HEK293T (cell line): Measurements from ENCODE around the gene ZNF343.

Experiments
- CTCF ChIA-PET: fragments of 350-600 bp; formaldehyde crosslinking; extraction: SDS; loops from one replicate; lab custom pipeline; 2021; ENCODE audit warnings: antibody characterized with exemption, inconsistent platforms; lab: Yijun Ruan, JAX
- POLR2A ChIA-PET: fragments of 350-600 bp; formaldehyde crosslinking; extraction: SDS; loops from one replicate; lab custom pipeline; 2020; ENCODE audit warnings: antibody characterized with exemption, inconsistent platforms; lab: Yijun Ruan, JAX
- DNase-seq: peaks from one replicate; pipeline ENCODE4 v3.0.0; 2012; ENCODE audit warnings: mixed read lengths; ENCODE audit errors: extremely low spot score
- ARNT ChIP-seq: fragments of 450-650 bp; IDR thresholded peaks from 2 replicates; pipeline ENCODE4 v1.6.1; 2017; ENCODE audit warnings: mild to moderate bottlenecking
- BHLHE40 ChIP-seq: fragments of 450-650 bp; IDR thresholded peaks from 2 replicates; pipeline ENCODE4 v1.6.1; 2016; ENCODE audit warnings: mild to moderate bottlenecking, moderate library complexity, borderline replicate concordance
- CTBP1 ChIP-seq: fragments of 450-650 bp; IDR thresholded peaks from 2 replicates; pipeline ENCODE4 v1.6.1; 2016; ENCODE audit warnings: borderline replicate concordance
- ELF4 ChIP-seq: fragments of 450-650 bp; IDR thresholded peaks from 2 replicates; pipeline ENCODE4 v1.6.1; 2017; ENCODE audit warnings: antibody characterized with exemption
- FOXA1 ChIP-seq: fragments of 450-650 bp; IDR thresholded peaks from 2 replicates; pipeline ENCODE4 v1.6.1; 2016; ENCODE audit warnings: mild to moderate bottlenecking
- FOXK2 ChIP-seq: fragments of 450-650 bp; IDR thresholded peaks from 2 replicates; pipeline ENCODE4 v1.6.1; 2016; ENCODE audit warnings: mild to moderate bottlenecking
- FOXM1 ChIP-seq: fragments of 450-650 bp; IDR thresholded peaks from 2 replicates; pipeline ENCODE4 v1.6.1; 2017; ENCODE audit warnings: mild to moderate bottlenecking, borderline replicate concordance
- HDGF ChIP-seq: fragments of 450-650 bp; IDR thresholded peaks from 2 replicates; pipeline ENCODE4 v1.6.1; 2017; ENCODE audit warnings: antibody characterized with exemption, borderline replicate concordance
- L3MBTL2 ChIP-seq: fragments of 450-650 bp; conservative IDR thresholded peaks from 2 replicates; pipeline ENCODE4 v1.6.1; 2016; ENCODE audit warnings: mild to moderate bottlenecking
- LEF1 ChIP-seq: fragments of 450-650 bp; IDR thresholded peaks from 2 replicates; pipeline ENCODE4 v1.6.1; 2017; ENCODE audit warnings: mild to moderate bottlenecking, borderline replicate concordance
- NFRKB ChIP-seq: fragments of 450-650 bp; IDR thresholded peaks from 2 replicates; pipeline ENCODE4 v1.6.1; 2016; ENCODE audit warnings: mild to moderate bottlenecking, moderate library complexity
- PKNOX1 ChIP-seq: fragments of 450-650 bp; IDR thresholded peaks from 2 replicates; pipeline ENCODE4 v1.6.1; 2016
- SP1 ChIP-seq: fragments of 450-650 bp; IDR thresholded peaks from 2 replicates; pipeline ENCODE4 v1.6.1; 2017
- SUZ12 ChIP-seq: fragments of 450-650 bp; IDR thresholded peaks from 2 replicates; pipeline ENCODE4 v1.6.1; 2016; ENCODE audit warnings: mild to moderate bottlenecking
- TARDBP ChIP-seq: fragments of 450-650 bp; IDR thresholded peaks from 2 replicates; pipeline ENCODE4 v1.6.1; 2016
- ZNF384 ChIP-seq: fragments of 450-650 bp; IDR thresholded peaks from 2 replicates; pipeline ENCODE4 v1.6.1; 2016

Gene ZNF343

DNA sequence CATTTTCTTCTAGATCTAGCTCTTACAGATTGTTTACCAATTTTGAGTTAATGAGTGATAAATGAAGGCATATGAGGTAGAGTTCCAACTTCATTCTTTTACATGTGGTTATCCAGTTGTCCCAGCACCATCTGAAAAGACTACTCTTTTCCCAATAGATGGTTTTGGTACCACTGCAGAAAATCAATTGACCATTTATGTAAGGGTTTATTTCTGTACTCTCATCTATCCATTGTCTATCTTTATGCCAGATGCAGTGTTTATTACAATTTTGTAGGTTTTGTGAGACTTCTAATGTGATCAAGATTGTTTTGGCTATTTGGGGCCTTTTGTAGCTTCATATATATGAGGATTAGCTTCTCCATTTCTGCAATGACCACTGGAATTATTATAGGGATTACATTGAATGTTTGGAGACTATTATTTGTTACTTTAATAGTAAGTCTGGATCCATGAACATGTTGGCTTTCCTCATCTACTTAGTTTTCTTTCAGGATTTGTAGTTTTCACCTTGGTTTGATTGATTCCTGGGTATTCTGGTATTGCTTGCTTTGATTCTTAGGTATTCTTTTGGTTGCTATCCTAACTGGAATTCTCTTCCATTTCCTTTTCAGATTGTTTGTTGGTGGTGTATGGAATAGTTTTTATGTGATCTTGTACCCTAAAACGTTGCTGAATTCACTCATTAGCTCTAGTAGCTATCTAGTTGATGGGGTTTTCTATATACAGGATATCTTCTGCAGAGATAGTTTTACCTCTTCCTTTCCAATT lies 48.5 kb downstream of the ZNF343 start:
- ChIA-PET CTCF (interaction anchor here (0.7 to 1.2 kb wide), 2 partner anchors 253 to 1684 kb away, joined by 3 read pairs; no protein-coding TSS in a partner anchor), POLR2A (interaction anchor here (0.6 to 2.4 kb wide), 2 partner anchors 9 to 838 kb away, joined by 3 to 12 read pairs; no protein-coding TSS in a partner anchor)
- DNase-seq, result no peak
- no peak for TF ChIP-seq SP1
- TF ChIP-seq ARNT, result no peak
- no peak for TF ChIP-seq PKNOX1
- TF ChIP-seq SUZ12, result no peak
- no peak for TF ChIP-seq FOXK2
- TF ChIP-seq FOXM1, result no peak
- TF ChIP-seq NFRKB, result no peak
- TF ChIP-seq LEF1, result no peak
- no peak for TF ChIP-seq CTBP1
- TF ChIP-seq FOXA1, result no peak
- TF ChIP-seq HDGF, result no peak
- TF ChIP-seq TARDBP, result no peak
- TF ChIP-seq BHLHE40, result no peak

GRCh38 chr20:2458919-2459499 lies 49.7 kb downstream of the ZNF343 start:
- TF ChIP-seq CTBP1 (no peak), PKNOX1 (no peak), ARNT (no peak), FOXA1 (no peak), BHLHE40 (no peak), L3MBTL2 (no peak), HDGF (no peak), ZNF384 (no peak), LEF1 (no peak), FOXK2 (no peak), NFRKB (no peak), SP1 (no peak)
- CTCF ChIA-PET, result interaction anchor here (1.0 kb wide), 1 partner anchor 215 kb away, joined by 3 read pairs; no protein-coding TSS in a partner anchor
- POLR2A ChIA-PET, result interaction anchor here (0.9 kb wide), 1 partner anchor 12 kb away, joined by 4 read pairs; the partner anchor contains the start of gene SNRPB
- DNase-seq, result no peak

DNA sequence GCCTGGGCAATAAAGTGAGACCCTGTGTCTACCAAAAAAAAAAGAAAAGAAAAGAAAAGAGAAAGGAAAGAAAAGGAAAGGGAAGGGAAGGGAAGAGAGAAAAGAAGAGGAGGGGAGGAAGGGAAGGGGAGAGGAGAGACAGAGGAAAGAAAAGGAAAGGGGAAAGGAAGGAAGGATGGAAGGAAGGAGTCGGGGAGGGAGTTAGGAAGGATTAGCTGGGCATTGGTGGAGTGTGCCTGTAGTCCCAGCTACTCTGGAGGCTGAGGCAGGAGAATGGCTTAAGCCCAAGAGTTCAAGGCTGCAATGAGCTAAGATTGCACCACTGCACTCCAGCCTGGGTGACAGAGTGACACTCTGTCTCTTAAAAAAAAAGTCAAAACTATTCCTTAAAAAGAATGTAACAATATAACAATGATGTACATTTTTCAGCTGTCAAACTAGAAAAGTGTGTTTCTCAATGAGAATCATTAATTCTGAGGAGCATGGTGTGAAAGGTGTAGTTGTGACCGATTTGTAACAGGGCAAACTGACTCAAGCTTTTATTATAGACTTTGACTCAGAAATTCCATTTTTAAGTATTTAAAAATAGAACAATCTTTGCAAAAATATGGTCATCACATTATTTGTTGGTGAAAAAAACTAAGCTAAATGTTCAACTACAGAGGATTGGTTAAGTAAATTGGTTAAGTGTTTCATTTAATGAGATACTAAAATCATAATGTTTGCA lies 52.8 kb downstream of the ZNF343 start:
- TF ChIP-seq ZNF384 (no peak), FOXA1 (no peak), FOXM1 (no peak), SUZ12 (no peak), ELF4 (no peak), TARDBP (no peak)
- no peak for DNase-seq
- CTCF ChIA-PET, result interaction anchor here (0.6 to 1.0 kb wide), 4 partner anchors 13 to 189 kb away, joined by 3 to 4 read pairs (median 4); no protein-coding TSS in a partner anchor
- POLR2A ChIA-PET, result no interaction called here

- CTCF ChIA-PET, result interaction anchor here (1.8 kb wide), 1 partner anchor 67 kb away, joined by 8 read pairs; no protein-coding TSS in a partner anchor
Measured at GRCh38 chr20:2453792-2454191, 54.9 kb downstream of the ZNF343 start.

More at GRCh38 chr20:2453792-2454191, 54.9 kb downstream of the ZNF343 start:
- POLR2A ChIA-PET, result no interaction called here
- TF ChIP-seq ZNF384, result no peak
- TF ChIP-seq HDGF, result no peak
- no peak for TF ChIP-seq TARDBP
- no peak for TF ChIP-seq FOXM1
- no peak for TF ChIP-seq FOXK2
- TF ChIP-seq BHLHE40, result no peak
- TF ChIP-seq PKNOX1, result no peak
- no peak for TF ChIP-seq ELF4
- TF ChIP-seq L3MBTL2, result no peak
- TF ChIP-seq LEF1, result no peak
- no peak for DNase-seq
